HG03521 (cell line): ENCODE measurements around the gene FILIP1L.

Source experiments
- ATAC-seq: cut with Tn5 transposase; IDR thresholded peaks from one replicate; pipeline ENCODE4 v1.9.1; 2021; ENCODE audit warnings: mild to moderate bottlenecking, moderate library complexity; ENCODE audit not compliant: unreplicated experiment

Gene FILIP1L

GRCh38 chr3:99818818-99819217, 295.5 kb downstream of the FILIP1L start:
- ATAC-seq = no peak

- peak; percentile 98 for ATAC-seq
These were observed 296.7 kb downstream of the FILIP1L start, which contains the start of gene CMSS1 for GRCh38 chr3:99817437-99818240. TSS of gene CMSS1 (plus strand) at chr3:99817862.

- no peak for ATAC-seq
These were observed 297.3 kb downstream of the FILIP1L start for GRCh38 chr3:99817047-99817436.

- ATAC-seq = no peak
These were observed 303.9 kb downstream of the FILIP1L start for GRCh38 chr3:99810403-99810802.

GRCh38 chr3:99809565-99809964, 304.7 kb downstream of the FILIP1L start:
- no peak for ATAC-seq

GRCh38 chr3:99808163-99808794, 306.0 kb downstream of the FILIP1L start:
- ATAC-seq = no peak

- no peak for ATAC-seq
These were observed 309.1 kb downstream of the FILIP1L start for GRCh38 chr3:99805160-99805559.

- no peak for ATAC-seq
These were observed 311.0 kb downstream of the FILIP1L start for GRCh38 chr3:99803297-99803696.

- no peak for ATAC-seq
These were observed 314.9 kb downstream of the FILIP1L start for GRCh38 chr3:99799422-99799821.

GRCh38 chr3:99795573-99795972, 318.7 kb downstream of the FILIP1L start:
- ATAC-seq = no peak

- ATAC-seq = no peak
These were observed 319.8 kb downstream of the FILIP1L start for GRCh38 chr3:99794485-99794884.

- peak; percentile 93 for ATAC-seq
These were observed 325.1 kb downstream of the FILIP1L start for GRCh38 chr3:99789011-99789721.
